OCI-LY1 (cell line): Measurements from ENCODE around the gene SEPTIN10.

ENCODE experiments used
- CTCF ChIP-seq: fragments of 200-600 bp; sonication (generic), shearing (Covaris generic); IDR thresholded peaks from 2 replicates; pipeline ENCODE4 v1.5.1; 2017; ENCODE audit warnings: mild to moderate bottlenecking, antibody characterized with exemption, low read length, moderate library complexity, mixed read lengths
- EZH2 ChIP-seq: fragments of 200-600 bp; sonication (generic), shearing (Covaris generic); IDR thresholded peaks from 2 replicates; pipeline ENCODE4 v1.8.0; 2017; ENCODE audit warnings: borderline replicate concordance, mixed run types, mild to moderate bottlenecking, antibody characterized with exemption, low read length, moderate library complexity, mixed read lengths

DNA sequence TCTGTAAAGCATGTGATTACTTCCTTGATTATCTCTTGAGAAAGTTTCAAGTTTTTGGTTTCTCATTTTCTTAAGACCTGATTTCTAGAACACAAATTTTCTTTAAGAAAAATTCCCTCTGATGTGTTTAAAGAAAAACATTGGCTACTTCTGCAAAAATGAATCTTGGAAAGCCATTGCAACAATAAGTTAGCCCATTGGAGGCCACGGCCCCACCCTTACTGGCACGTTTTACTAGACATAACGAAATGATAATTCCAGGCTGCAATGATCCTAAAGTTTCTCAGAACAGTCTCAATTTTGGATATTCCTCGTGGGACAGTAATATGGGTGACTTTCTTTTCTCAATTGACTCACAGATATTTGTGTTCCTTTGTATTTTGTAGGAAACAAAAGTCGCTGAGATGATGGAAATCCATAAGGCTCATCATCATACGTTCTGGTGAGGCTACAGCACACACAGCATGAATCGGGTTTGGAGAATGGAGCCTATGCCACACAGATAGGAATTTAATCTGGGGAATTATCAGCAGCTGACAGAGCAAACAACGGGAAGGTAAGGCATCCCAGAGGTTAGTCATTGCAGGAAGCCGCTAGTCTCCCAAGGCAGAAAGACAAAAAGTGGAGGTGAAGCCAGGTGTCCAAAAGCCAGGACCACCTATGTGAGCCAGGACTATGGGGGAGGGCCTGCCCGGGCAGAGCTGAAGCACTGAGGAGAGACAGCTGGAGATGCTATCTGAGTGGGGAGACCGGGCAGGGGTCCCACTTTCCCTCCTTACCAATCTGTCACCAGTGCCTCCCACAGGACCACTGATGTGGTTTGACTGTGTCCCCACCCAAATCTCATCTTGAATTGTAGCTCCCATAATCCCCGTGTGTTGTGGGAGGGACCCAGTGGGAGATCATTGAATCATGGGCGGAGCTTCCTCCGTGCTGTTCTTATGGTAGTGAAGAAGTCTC is 36.2 kb upstream of the SEPTIN10 start:
- TF ChIP-seq CTCF (no peak), EZH2 (no peak)
